NCI-H345 (cell line): Measurements from ENCODE around the gene ALG1L2.
"Not testable (repeated sequence)": the region's sequence is repeated elsewhere in the genome, so short reads cannot be mapped to it uniquely, and the experiment has no call there.

ENCODE experiments used
- DNase-seq: peaks from one replicate; lab custom pipeline; 2025; lab: John Stamatoyannopoulos, UW

ALG1L2 gene

DNA sequence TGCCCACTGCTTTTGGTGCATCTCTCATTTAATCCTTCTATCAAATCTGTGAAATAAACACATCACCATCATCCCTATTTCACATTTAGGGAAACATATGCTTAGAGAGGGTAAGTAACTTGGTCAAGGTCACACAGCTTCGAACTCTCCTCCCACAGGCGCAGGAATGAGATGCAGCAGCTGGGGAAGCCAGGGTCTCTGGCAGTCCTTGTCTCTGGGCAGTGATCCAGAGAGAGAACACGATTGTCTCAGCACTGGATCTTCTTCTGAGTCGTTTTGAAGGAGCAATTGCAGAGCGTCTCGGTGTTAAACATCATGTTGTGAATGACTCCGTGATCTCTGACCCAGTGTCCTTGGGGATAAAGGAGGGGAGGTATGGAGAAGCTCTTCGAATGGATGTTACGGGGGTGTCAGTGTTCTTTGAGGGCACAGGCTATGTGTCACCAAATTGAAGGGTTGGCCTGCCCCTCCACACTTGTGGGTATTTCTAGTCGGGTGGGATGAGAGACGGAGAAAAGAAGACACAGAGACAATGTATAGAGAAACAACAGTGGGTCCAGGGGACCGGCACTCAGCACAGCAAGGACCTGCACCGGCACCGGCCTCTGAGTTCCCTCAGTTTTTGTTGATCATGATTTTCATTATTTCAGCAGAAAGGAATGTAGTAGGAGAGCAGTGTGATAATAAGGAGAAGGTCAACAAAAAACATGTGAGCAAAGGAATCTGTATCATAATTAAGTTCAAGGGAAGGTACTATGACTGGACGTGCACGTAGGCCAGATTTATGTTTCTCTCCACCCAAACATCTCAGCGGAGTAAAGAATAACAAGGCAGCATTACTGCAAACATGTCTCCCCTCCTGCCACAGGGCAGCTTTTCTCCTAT is 41.5 kb downstream of the ALG1L2 start:
- DNase-seq = not testable (repeated sequence)

DNA sequence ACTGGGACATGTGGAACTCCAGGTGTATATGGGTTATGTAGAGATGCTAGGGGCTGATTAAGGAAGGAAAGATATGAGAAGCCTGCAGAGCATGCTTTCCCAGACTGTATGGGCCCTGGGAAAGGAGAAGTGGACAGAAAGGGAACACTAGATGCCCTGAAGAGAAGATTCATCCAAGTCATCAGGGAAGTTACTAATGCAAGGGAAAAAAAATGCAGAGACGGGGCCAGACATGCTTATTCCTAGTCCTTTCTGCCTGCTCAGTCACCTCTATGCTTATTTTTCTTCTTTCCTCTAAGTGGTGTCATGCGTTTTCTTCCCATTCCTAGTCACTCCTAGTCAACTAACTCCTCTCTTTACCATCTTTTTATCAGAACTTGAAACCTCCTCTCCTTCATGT is 43.8 kb downstream of the ALG1L2 start:
- not testable (repeated sequence) for DNase-seq

DNA sequence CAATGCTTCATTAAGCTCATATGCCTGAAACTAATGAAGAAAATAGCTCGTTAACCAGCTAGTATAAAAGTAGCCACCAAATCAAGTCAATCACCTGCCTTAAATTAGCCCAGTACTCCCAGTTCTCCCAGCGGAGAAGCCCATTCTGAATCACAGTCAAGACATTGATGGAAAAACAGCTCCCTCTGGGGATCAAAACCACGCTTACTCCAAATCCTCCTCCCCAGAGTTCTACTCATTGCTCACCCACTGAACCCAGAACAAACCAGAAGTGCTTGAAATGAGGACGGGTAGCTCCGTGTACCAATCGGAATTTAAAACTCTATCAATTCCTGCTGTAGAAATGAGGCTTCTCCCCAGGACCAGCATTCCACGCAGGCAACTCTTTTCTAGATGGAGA is 54.7 kb downstream of the ALG1L2 start:
- DNase-seq = not testable (repeated sequence)

DNA sequence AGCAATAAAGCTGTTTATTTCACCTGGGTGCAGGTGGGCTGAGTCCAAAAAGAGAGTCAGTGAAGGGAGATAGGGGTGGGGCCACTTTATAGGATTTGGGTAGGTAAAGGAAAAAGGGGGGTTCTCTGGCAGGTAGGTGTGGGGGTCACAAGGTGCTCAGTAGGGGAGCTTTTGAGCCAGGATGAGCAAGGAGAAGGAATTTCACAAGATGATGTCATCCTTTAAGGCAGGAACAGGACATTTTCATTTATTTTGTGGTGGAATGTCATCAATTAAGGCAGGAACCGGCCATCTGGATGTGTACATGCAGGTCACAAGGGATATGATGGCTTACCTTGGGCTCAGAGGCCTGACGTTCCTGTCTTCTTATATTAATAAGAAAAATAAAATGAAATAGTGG is 56.1 kb downstream of the ALG1L2 start:
- not testable (repeated sequence) for DNase-seq

DNA sequence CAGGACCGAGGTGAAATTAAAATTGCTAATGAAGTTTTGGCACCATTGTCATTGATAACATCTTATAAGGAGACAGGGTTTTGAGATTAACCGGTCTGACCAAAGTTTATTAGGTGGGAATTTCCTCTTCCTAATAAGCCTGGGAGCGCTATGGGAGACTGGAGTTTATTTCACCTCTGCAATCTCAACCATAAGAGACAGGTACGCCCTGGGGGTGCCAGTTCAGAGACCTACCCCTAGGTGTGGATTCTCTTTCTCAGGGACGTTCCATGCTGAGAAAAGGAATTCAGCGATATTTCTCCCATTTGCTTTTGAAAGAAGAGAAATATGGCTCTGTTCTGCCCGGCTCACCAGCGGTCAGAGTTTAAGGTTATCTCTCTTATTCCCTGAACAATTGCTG is 57.4 kb downstream of the ALG1L2 start:
- not testable (repeated sequence) for DNase-seq

DNA sequence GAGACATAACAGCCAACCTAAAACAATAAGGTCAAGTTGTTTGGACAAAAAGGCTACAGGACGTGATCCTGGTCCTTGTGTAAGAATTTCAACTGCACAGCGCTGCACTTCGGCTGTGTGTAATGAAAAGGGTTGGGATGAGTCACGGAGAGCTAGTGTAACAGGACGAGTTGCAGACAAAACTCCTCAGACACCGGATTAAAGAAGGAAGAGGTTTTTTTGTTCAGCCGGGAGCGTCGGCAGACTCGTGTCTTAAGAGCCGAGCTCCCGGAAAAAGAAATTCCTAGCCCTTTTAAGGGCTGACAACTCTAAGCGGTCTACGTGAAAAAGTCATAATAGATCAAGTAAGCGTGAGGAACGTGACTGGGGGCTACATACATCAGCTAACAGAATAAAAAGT is 59.1 kb downstream of the ALG1L2 start:
- not testable (repeated sequence) for DNase-seq

DNA sequence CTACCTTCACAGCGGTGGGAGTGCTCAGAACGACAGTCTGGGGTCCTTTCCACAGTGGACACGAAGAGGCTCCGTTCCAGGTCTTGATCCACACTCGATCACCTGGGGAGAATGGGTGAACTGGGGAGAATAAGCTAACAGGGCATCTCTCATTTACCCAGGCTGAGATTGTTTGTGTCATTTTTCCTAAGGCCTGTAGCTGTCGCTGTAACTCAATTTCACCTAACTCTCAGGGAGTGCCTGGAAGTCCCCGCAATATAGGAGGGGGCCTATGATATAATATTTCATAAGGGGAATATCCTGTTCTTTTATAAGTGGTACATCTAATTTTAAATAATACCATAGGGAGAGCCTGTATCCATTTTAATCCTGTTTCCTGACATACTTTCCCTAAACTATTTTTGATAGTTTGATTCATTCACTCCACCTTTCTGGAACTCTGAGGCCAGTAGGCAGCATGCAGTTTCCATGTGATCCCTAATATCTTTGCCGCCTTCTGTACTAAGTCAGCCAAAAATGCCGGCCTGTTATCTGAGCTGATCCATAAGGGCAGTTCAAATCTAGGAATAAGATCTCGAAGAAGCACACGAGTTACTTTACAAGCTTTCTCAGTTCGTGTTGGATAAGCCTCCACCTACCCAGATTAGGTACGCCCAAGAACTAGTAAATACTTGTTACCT is 62.2 kb downstream of the ALG1L2 start:
- DNase-seq = not testable (repeated sequence)

DNA sequence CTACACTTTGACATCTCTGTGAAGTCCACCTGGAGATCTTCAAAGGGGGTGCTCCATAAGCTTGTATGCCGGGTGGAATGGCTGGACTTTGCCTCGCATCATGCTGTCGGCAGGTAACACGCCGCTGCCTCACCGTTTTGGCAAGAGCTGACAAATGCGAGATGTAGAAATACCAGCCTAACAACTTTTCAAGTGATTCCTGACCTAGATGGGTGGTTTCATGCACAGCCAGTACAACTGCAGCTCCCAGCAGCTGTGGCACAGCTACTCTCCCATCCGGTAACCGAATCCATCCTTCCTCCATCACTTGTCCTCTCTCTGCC is 62.7 kb downstream of the ALG1L2 start:
- peak; percentile 1 for DNase-seq

DNA sequence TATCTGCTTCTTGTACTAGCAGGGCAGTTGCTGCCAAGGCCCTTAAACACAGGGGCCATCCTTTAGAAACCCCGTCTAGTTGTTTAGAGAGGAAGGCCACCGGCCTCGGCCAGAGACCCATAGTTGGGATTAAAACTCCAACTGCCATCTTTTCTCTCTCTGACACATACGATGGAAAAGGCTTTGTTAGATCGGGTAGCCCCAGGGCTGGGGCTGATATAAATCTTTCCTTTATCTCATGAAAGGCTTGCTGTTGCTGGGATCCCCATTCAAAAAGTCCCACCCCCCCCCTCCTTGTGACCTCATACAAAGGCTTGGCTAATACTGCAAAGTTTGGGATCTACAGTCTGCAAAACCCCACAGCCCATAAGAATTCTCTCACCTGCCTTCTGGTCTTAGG is 63.8 kb downstream of the ALG1L2 start:
- not testable (repeated sequence) for DNase-seq

DNA sequence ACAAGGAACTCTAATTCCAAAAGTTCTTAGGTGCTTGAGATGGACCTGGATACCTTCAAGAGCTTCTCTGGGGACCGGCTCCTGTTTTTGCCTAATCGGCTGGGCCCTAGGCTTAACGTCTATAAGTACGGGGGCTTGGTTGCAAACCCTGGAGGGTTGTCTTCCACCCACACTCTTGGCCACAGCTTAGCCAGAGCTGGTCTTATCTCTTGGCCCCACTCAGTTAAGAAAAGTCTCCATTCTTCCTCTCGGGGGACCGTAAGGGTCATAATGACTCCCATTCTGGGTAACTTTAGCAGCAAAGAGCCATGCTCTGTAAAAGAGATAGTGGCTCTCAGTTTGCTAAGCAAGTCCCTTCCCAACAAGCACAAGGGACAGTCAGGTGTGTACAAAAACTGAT is 64.8 kb downstream of the ALG1L2 start:
- DNase-seq = not testable (repeated sequence)
